ENCODE results near the gene PHOSPHO1.
A peak's percentile ranks its signal among the peaks of the same experiment; 100 is the strongest.
"Not testable (repeated sequence)": the region's sequence is repeated elsewhere in the genome, so short reads cannot be mapped to it uniquely, and the experiment has no call there.

Gene PHOSPHO1

DNA sequence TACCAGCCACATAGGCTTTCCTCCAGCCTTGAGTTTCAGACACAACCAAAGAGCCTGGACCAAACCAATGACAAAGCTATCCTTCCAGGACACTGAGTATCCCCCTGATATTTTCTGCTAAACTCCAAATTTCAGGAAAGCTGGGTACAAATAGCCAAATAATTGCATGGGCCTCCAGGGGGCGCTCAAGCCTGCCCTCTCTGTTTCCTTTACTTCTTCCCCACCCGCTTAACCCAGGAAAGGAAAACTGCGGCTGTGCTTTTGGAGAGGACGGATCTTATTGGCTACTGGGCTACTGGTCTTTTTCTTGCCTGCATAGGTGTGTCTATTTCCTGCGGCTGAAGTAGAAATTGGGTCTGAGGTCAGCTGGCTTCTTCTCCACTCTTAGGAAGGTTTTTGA is 50.3 kb downstream of the PHOSPHO1 start:
- Histone ChIP-seq H3F3A (ENCODE audit: insufficient read depth, low read length) (no peaks in the 10 kb centered on the region), H3K4me3 (ENCODE audit: low read length) (no peak overlapping the region), H3K27ac (ENCODE audit: low read length) (no peak overlapping the region), H4K20me1 (ENCODE audit: insufficient read depth, low read length) (no peaks in the 10 kb centered on the region), H3K27me3 (replicated peaks; ENCODE audit: insufficient read depth, low read length) (peaks cover 8% of the 10 kb centered on the region), H3K9me2 (replicated peaks; ENCODE audit: insufficient read depth, low read length) (no peaks in the 10 kb centered on the region), H3K36me3 (replicated peaks; ENCODE audit: insufficient read depth, low read length) (no peaks in the 10 kb centered on the region), H3K9ac (ENCODE audit: low read length) (no peak overlapping the region), H3K9me3 (replicated peaks; ENCODE audit: insufficient read depth, low read length) (no peaks in the 10 kb centered on the region), H3K79me2 (ENCODE audit: low read length) (no peaks in the 10 kb centered on the region), H2AFZ (ENCODE audit: low read length) (no peak overlapping the region), H3K4me1 (ENCODE audit: low read length) (peaks cover 7% of the 10 kb centered on the region), H3K4me2 (ENCODE audit: low read depth, low read length) (no peak overlapping the region)
- TF ChIP-seq, protein P1, sequence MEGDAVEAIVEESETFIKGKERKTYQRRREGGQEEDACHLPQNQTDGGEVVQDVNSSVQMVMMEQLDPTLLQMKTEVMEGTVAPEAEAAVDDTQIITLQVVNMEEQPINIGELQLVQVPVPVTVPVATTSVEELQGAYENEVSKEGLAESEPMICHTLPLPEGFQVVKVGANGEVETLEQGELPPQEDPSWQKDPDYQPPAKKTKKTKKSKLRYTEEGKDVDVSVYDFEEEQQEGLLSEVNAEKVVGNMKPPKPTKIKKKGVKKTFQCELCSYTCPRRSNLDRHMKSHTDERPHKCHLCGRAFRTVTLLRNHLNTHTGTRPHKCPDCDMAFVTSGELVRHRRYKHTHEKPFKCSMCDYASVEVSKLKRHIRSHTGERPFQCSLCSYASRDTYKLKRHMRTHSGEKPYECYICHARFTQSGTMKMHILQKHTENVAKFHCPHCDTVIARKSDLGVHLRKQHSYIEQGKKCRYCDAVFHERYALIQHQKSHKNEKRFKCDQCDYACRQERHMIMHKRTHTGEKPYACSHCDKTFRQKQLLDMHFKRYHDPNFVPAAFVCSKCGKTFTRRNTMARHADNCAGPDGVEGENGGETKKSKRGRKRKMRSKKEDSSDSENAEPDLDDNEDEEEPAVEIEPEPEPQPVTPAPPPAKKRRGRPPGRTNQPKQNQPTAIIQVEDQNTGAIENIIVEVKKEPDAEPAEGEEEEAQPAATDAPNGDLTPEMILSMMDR (IDR thresholded peaks at IDR 0.05; ENCODE audit: low read length), result peak; percentile 80
- TF ChIP-seq EZH2 (optimal IDR thresholded peaks at IDR 0.05; ENCODE audit: low read depth, low read length), result no peak
- DNase-seq, result peak; percentile 27

DNA sequence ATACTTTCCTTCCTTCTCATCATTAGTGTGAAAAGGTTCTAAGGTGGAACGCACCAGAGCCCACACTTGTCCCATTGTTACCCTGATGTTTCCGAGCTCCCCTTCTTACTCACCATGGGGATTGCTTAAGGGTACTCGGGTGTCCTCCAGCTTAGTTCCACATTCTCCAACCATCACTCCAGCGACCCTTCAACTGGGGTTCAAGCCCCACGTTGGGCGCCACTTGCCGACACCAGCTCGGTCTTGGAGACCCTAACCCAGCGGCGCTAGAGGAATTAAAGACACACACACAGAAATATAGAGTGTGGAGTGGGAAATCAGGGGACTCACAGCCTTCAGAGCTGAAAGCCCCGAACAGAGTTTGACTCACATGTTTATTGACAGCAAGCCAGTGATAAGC is 54.6 kb downstream of the PHOSPHO1 start:
- H3K4me3 ChIP-seq (ENCODE audit: low read length); H2AFZ ChIP-seq (ENCODE audit: low read length); H3K36me3 ChIP-seq (replicated peaks; ENCODE audit: insufficient read depth, low read length); H3K27ac ChIP-seq (ENCODE audit: low read length); H3K79me2 ChIP-seq (ENCODE audit: low read length); H3K9ac ChIP-seq (ENCODE audit: low read length); H3F3A ChIP-seq (ENCODE audit: insufficient read depth, low read length); H3K9me2 ChIP-seq (replicated peaks; ENCODE audit: insufficient read depth, low read length); DNase-seq; H3K9me3 ChIP-seq (replicated peaks; ENCODE audit: insufficient read depth, low read length); H3K4me2 ChIP-seq (ENCODE audit: low read depth, low read length); H3K4me1 ChIP-seq (ENCODE audit: low read length); H4K20me1 ChIP-seq (ENCODE audit: insufficient read depth, low read length): not testable (repeated sequence)
- H3K27me3 ChIP-seq (replicated peaks; ENCODE audit: insufficient read depth, low read length), result peaks cover 14% of the 10 kb centered on the region
